Keratinocyte (primary cell): ENCODE data around the gene KSR1.

ENCODE experiments used
- EZH2 ChIP-seq: IDR thresholded peaks from one replicate; pipeline ENCODE4 v1.6.1; 2012; ENCODE audit warnings: inconsistent platforms, mild to moderate bottlenecking, low read length, moderate library complexity
- TF ChIP-seq, protein P1 (sequence below), 3 experiments: IDR thresholded peaks in 1 of 3; conservative IDR thresholded peaks in 1 of 3; optimal IDR thresholded peaks in 1 of 3; 2 replicates in 2 of 3; 3 replicates in 1 of 3; pipeline versions ENCODE3 to v1.5.1; 2011; ENCODE audit warnings: low read length in 3 of 3, mild to moderate bottlenecking in 3 of 3, moderate library complexity in 2 of 3, control low read depth in 1 of 3, inconsistent platforms in 1 of 3; ENCODE audit not compliant: insufficient read depth in 2 of 3; ENCODE audit errors: extremely low read depth in 1 of 3

DNA sequence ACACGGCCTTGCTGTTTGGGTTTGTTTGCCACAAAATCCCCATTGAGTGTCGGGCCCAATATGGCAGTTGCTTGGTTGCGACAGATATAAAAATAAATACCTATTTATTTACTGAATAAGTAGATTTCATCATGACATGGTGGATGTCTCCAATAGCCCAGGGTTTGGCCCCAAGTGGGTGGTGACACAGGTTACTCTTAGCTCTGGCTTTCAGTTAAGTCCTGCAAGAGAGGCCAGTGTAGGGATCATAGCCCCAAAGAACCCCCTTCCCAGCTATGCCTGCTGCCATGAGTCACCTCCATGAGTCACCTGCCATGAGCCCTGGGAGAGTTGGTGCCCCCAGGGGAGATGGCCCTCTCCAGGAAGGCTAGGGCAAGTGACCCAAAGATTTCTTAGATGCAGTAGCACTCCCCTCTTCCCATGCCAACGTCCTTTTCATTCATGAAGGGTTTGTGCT lies 96.1 kb downstream of the KSR1 start:
- TF ChIP-seq, protein P1, sequence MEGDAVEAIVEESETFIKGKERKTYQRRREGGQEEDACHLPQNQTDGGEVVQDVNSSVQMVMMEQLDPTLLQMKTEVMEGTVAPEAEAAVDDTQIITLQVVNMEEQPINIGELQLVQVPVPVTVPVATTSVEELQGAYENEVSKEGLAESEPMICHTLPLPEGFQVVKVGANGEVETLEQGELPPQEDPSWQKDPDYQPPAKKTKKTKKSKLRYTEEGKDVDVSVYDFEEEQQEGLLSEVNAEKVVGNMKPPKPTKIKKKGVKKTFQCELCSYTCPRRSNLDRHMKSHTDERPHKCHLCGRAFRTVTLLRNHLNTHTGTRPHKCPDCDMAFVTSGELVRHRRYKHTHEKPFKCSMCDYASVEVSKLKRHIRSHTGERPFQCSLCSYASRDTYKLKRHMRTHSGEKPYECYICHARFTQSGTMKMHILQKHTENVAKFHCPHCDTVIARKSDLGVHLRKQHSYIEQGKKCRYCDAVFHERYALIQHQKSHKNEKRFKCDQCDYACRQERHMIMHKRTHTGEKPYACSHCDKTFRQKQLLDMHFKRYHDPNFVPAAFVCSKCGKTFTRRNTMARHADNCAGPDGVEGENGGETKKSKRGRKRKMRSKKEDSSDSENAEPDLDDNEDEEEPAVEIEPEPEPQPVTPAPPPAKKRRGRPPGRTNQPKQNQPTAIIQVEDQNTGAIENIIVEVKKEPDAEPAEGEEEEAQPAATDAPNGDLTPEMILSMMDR (optimal IDR thresholded peaks at IDR 0.05 in 1 of 3, IDR thresholded peaks at IDR 0.05 in 1 of 3, conservative IDR thresholded peaks at IDR 0.05 in 1 of 3; ENCODE audit: extremely low read depth in 1 of 3, insufficient read depth in 2 of 3, low read length in 3 of 3), result no peak
- no peak for TF ChIP-seq EZH2
